GM19455 (cell line): ENCODE results near the gene ASMTL.
"Not testable (repeated sequence)": the region's sequence is repeated elsewhere in the genome, so short reads cannot be mapped to it uniquely, and the experiment has no call there.

Source experiments
- ATAC-seq: cut with Tn5 transposase; IDR thresholded peaks from one replicate; pipeline ENCODE4 v1.9.1; 2021; ENCODE audit not compliant: unreplicated experiment

The ASMTL gene

GRCh38 chrX:1390621-1391369 lies 61.9 kb downstream of the ASMTL start:
- ATAC-seq, result no peak

- ATAC-seq, result no peak
Observed at GRCh38 chrX:1389993-1390285, 62.8 kb downstream of the ASMTL start.

- no peak for ATAC-seq
Observed at GRCh38 chrX:1389181-1389992, 63.3 kb downstream of the ASMTL start.

- ATAC-seq, result no peak
Observed at GRCh38 chrX:1388651-1389050, 64.1 kb downstream of the ASMTL start.

- ATAC-seq, result no peak
Observed at GRCh38 chrX:1387141-1387776, 65.5 kb downstream of the ASMTL start.

- ATAC-seq, result no peak
Observed at GRCh38 chrX:1386338-1387127, 66.2 kb downstream of the ASMTL start.

- ATAC-seq, result no peak
Observed at GRCh38 chrX:1385253-1386223, 67.2 kb downstream of the ASMTL start.

GRCh38 chrX:1384658-1385252 lies 68.0 kb downstream of the ASMTL start:
- no peak for ATAC-seq

GRCh38 chrX:1380672-1381233 lies 72.0 kb downstream of the ASMTL start:
- no peak for ATAC-seq

- ATAC-seq, result no peak
Observed at GRCh38 chrX:1378306-1378759, 74.4 kb downstream of the ASMTL start.

- ATAC-seq, result no peak
Observed at GRCh38 chrX:1368385-1368698, 84.4 kb downstream of the ASMTL start.

GRCh38 chrX:1366363-1366762 lies 86.3 kb downstream of the ASMTL start:
- not testable (repeated sequence) for ATAC-seq

- no peak for ATAC-seq
Observed at GRCh38 chrX:1361910-1362309, 90.8 kb downstream of the ASMTL start.

- ATAC-seq, result no peak
Observed at GRCh38 chrX:1361275-1361674, 91.4 kb downstream of the ASMTL start.

- no peak for ATAC-seq
Observed at GRCh38 chrX:1360171-1360570, 92.5 kb downstream of the ASMTL start.

GRCh38 chrX:1359477-1359873 lies 93.2 kb downstream of the ASMTL start:
- no peak for ATAC-seq

GRCh38 chrX:1358793-1359476 lies 93.8 kb downstream of the ASMTL start:
- no peak for ATAC-seq

- ATAC-seq, result no peak
Observed at GRCh38 chrX:1357993-1358392, 94.7 kb downstream of the ASMTL start.
